Upper lobe of left lung (tissue), 4 donors: ENCODE measurements around the gene CRTC3.

ENCODE experiments used
- CTCF ChIP-seq, 6 experiments: fragments of 450-650 bp in 4 of 6; fragments of 200-600 bp in 2 of 6; sonication (generic) in 2 of 6; IDR thresholded peaks; one replicate each; pipeline ENCODE4 v1.5.1; 2016 to 2019; ENCODE audit warnings: antibody characterized with exemption in 6 of 6
- EP300 ChIP-seq, 4 donors: sonication (generic); formaldehyde crosslinking; IDR thresholded peaks; one replicate each; pipeline ENCODE4 v1.5.1; 2017; ENCODE audit warnings: antibody characterized with exemption in 4 of 4, control low read depth in 2 of 4
- POLR2A ChIP-seq, 4 donors: fragments of 450-650 bp; IDR thresholded peaks; one replicate each; pipeline ENCODE4 v1.5.1; 2016 to 2017; ENCODE audit warnings: antibody characterized with exemption in 4 of 4, mild to moderate bottlenecking in 2 of 4
- POLR2AphosphoS5 ChIP-seq, 2 donors: sonication (generic); formaldehyde crosslinking; IDR thresholded peaks; one replicate each; pipeline ENCODE4 v1.5.1; 2017; ENCODE audit warnings: antibody characterized with exemption in 2 of 2

- TF ChIP-seq POLR2AphosphoS5 (IDR thresholded peaks at IDR 0.05) (no peak), CTCF (IDR thresholded peaks at IDR 0.05) (no peak), POLR2A (IDR thresholded peaks at IDR 0.05) (no peak), EP300 (IDR thresholded peaks at IDR 0.05) (no peak)
These were observed 29.4 kb downstream of the CRTC3 start for GRCh38 chr15:90559119-90559518.
